Uterus (tissue), 2 donors: ENCODE data around the gene HLCS.

ENCODE experiments used
- CTCF ChIP-seq, 4 experiments: fragments of 200-600 bp in 2 of 4; fragments of 450-650 bp in 2 of 4; sonication (generic) in 2 of 4; IDR thresholded peaks; one replicate each; pipeline ENCODE4 v1.5.1; 2016 to 2019; ENCODE audit warnings: antibody characterized with exemption in 4 of 4, mild to moderate bottlenecking in 2 of 4, moderate library complexity in 1 of 4
- POLR2A ChIP-seq, 2 donors: fragments of 450-650 bp; IDR thresholded peaks; one replicate each; pipeline ENCODE4 v1.6.1; 2016; ENCODE audit warnings: antibody characterized with exemption in 2 of 2, mild to moderate bottlenecking in 1 of 2, moderate library complexity in 1 of 2

GRCh38 chr21:36960676-36961284 is 5.7 kb downstream of the HLCS start:
- TF ChIP-seq CTCF (IDR thresholded peaks at IDR 0.05) (no peak), POLR2A (IDR thresholded peaks at IDR 0.05) (no peak)
